HG03135 (cell line): ENCODE data around the gene FAM83B.
"Not testable (repeated sequence)": the region's sequence is repeated elsewhere in the genome, so short reads cannot be mapped to it uniquely, and the experiment has no call there.

Source experiments
- ATAC-seq: cut with Tn5 transposase; IDR thresholded peaks from one replicate; pipeline ENCODE4 v1.9.1; 2021; ENCODE audit warnings: mild to moderate bottlenecking, moderate library complexity; ENCODE audit not compliant: unreplicated experiment

FAM83B gene, protein sequence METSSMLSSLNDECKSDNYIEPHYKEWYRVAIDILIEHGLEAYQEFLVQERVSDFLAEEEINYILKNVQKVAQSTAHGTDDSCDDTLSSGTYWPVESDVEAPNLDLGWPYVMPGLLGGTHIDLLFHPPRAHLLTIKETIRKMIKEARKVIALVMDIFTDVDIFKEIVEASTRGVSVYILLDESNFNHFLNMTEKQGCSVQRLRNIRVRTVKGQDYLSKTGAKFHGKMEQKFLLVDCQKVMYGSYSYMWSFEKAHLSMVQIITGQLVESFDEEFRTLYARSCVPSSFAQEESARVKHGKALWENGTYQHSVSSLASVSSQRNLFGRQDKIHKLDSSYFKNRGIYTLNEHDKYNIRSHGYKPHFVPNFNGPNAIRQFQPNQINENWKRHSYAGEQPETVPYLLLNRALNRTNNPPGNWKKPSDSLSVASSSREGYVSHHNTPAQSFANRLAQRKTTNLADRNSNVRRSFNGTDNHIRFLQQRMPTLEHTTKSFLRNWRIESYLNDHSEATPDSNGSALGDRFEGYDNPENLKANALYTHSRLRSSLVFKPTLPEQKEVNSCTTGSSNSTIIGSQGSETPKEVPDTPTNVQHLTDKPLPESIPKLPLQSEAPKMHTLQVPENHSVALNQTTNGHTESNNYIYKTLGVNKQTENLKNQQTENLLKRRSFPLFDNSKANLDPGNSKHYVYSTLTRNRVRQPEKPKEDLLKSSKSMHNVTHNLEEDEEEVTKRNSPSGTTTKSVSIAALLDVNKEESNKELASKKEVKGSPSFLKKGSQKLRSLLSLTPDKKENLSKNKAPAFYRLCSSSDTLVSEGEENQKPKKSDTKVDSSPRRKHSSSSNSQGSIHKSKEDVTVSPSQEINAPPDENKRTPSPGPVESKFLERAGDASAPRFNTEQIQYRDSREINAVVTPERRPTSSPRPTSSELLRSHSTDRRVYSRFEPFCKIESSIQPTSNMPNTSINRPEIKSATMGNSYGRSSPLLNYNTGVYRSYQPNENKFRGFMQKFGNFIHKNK

DNA sequence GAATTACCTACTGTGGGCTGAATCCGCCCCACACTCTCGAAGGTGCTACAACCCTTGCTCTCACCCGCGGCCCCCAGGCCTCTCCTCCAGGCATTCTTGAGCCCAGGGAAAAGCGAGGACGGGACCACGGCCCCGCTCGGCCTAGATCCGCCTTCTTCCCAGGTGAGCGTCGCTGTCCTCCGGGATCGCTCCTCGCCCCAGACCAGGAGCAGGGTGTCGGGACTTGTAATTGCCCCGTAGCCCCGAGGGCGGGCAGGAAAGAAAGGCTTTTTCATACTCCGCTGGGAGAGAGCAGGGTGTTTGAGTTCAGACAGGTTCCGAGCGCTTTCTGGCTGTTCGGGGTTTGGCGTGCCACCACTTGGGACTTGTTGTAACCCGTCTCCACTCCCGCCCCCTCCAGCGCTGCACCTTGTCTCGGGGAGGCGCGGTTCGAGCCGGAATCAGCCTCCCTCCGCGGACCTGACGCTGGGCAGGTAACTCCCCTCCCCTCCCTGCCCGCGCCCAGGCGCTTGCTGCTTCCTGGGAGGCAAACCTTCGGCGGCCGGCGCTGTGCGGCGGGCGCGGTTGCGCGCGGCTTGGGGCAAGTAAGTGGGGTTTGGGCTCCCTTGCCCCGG lies at the start of gene FAM83B:
Gene FAM83B, plus strand, starts transcription at position 529 of the 614 bp plus-strand sequence. CDS start 23,476 bp downstream, outside the sequence.
- no peak for ATAC-seq

DNA sequence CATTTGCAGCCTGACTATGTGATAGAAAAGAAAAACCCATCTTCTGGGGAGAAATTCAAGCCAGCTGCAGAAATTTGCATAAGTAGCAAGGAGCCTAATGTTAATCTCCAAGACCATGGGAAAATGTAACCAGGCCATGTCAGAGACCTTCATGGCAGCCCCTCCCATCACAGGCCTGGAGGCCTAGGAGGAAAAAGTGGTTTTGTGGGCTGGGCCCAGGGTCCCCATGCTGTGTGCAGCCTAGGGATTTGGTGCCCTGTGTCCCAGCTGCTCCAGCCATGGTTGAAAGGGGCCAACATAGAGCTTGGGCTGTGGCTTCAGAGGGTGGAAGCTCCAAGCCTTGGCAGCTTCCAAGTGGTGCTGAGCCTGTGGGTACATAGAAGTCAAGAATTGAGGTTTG lies 49.7 kb upstream of the FAM83B start:
- not testable (repeated sequence) for ATAC-seq

DNA sequence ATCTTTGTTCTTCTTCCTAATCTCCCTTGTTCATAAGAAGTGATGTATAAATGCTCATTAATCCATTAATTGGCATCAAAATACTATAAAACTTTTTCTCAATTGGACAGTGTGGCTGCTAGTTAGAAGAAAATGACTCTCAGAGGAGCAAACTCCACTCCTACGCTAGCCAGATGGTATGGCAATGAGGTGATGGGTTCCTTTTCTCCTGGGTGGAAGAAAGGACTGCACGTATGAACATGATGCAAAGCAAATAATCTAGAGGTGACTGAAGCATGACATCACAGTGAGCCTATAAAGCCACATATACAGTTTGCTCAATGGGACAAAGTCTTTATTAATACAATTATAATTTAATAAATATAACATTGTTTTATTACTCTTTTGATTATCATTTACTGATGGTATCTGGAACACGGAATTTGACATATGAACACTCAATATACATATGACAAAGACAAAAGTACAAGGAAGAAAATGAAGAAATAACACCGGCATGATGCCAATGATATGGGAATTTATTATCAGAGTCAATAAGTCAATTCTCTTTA lies 46.4 kb upstream of the FAM83B start:
- ATAC-seq = no peak

DNA sequence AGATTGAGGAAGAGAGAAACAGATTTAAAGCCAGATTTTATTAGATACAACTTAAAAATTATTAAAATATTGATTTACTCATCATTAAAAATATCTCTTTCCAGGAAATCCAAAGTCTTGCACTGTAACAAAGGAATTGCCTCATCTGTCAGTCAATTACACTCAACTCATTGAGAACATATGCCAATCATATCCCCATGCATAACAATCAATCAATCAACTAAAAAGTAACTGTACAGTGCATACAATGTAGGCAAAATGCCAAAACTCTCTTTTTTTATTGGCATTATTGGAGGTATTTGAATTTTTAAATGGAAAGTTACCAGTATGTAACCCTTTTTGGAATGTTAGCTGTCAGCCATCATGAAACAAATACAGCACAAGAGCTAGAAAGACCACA lies 45.3 kb upstream of the FAM83B start:
- ATAC-seq = no peak

DNA sequence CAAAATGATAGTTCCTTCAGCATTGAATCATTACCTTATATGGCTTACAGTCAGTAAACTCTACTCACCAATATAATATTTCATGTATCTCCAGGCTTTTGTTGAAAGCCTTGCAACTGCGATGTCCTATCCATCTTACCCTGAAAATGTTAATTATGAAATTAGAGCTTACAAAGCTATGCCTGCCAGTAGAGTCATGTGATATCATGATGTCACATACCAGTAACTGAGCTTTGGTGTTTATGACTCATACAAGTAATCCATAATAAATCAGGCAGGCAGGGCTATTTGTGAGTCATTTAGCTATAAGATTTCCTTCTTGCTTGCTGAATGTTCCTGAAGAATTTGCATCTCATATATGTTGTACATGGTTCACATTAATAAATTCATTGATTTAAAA lies 44.9 kb upstream of the FAM83B start:
- no peak for ATAC-seq

DNA sequence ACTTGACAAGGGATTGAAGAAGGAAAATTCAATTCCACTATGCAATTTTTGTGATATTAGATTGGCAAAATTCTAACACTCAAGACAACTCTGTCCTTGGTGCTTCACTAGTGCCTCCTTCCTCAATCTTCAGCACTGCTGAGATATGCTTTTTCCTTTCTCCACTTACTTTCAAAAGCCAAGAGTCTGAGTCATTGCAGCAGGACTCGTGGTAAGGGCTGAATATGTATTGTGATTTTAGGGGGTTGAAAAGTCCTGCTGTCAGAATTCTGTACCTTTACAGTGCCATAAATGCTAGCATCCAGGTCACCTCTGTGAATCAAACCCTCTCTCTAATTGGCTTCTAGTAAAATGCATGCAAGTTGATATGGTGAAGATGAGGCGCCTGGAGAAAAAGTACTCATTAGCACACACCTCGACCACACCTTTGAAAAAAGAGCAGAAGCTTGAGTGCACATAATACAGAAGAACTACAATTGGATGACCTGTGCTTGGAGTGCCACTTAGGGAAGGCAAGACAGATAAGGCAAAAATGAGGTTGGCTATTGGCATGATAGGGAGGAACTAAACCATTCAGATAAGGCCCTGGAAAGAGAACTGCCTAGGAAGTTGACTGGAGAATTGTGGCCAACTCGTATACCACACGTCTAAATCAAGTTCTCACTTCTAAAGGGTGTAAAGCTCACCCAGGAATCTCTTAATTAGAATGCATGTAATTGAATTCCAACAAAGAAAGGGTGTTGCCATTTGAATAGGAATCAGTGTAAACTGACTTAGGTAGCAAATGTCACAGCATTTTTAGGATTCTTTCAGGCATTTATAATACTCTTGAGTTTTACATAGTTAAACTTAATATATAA lies 43.6 kb upstream of the FAM83B start:
- ATAC-seq = no peak

DNA sequence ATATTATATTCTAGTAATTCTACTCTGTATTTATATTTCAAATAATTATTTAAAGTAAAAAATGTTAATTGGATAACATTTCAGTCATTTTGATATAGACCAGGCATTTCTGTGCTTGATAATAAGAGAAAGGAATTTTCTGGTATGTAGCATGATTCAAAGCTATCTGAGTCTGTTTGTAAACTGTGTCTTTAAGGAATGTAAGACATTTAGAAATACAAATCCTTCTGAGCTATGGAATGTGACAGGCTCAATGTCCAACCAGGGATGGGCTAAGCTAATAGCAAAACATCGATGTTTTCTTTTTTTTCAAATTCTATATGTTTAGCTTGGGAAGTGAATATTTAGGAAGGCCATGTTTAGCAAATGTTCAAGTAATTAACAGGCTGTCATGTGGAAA lies 41.5 kb upstream of the FAM83B start:
- ATAC-seq = no peak

DNA sequence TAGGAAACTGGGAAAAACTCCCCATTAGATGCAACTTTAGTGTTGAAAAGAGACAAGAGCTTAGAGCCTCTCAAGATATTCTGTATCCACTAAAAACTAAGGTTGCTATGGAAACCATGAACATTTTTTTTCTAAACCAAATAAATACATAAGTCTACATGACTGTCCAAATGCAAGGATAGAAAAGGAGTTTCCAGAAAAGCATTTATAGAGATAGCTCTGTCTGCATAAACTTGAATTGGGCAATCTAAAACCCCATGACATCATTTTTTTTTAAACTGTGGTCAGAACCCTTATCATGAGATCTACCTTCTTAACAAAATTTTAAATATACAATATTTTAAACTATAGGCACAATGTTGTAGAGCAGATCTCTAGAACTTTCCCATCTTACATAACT lies 36.4 kb upstream of the FAM83B start:
- ATAC-seq = no peak

DNA sequence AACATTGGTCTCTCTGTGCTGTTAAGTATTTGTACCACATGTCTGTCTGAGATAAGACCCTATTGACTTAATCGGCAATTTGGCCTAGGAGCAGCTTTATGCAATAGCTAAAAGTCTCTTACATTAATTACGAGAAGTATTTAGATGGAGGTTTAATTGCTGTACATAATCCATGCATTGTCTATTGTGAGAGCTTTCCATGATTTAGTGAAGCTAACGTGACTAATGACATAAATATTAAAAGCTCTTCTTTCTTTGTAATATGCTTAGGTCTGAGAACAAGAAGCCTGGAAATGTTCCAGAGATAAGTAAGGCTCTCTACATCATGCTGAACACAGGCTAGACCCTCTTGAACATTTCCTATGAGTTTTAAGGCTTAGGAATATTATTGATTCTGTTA lies 32.7 kb upstream of the FAM83B start:
- ATAC-seq = no peak

DNA sequence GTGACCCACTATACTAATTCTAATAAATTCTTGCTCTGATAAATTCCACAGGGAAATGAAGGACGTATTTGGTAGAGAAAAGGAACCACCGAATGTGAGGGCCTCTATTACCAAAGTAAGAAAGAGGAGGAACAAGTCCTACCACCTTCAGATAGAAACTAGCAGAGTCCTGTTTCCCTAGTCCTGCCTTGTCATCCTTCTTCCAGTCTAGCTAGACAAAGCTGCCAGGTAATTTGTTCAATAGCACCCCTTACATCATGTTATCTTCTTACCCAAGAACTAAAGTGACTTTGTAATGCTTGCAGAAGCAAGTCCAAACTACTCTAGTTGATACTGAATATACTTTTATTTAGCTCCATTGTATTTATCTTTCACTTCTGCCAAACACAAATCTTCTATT lies 29.3 kb upstream of the FAM83B start:
- ATAC-seq = no peak

DNA sequence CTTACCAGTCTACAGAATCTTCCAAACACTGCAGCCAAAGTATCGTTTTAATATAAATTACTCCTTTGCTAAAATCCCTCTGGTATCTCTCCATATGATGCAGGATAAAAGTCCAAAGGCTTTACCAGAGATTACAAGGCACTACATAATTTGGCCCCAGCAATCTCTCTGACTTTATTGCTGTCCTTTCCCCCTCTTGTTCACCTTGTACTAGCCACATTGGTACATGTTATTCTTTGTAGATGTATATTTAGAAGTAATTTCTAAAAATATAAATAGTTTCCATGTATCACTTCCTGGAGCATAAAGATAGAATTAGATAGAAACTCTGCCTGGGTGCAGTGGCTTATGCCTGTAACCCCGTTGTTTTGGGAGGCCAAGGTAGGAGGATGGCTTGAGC lies 28.7 kb upstream of the FAM83B start:
- ATAC-seq = no peak

DNA sequence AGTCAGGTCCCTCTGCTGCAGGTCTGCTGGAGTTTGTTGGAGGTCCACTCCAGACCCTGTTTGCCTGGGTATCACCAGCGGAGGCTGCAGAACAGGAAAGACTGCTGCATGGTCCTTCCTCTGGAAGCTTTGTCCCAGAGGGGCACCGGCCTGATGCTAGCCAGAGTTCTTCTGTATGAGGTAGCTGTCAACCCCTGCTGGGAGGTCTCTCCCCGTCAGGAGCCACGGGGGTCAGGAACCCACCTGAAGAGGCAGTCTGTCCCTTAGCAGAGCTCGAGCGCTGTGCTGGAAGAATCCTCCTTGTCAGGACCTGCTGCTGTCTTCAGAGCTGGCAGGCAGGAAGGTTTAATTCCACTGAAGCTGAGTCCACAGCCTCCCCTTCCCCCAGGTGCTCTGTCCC lies 22.3 kb upstream of the FAM83B start:
- ATAC-seq = not testable (repeated sequence)

DNA sequence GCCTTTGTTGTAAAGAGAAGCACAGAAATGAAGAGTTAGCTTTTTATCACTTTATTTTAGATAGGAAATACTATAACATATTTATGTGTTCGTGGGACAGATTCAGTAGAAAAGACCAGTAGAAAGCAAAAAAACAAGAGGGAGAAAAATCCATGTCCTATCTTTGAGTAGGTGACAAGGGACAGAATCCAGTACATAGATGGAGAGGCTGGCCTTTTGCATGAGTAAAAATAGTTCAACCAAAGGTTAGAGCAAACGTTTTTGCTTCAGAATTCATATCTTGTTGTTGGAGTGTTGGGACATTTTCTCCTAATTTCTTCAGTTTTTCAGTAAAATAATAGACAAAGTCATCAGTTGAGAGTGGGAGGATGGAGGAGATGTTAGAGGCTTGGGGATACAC lies 19.6 kb upstream of the FAM83B start:
- ATAC-seq = no peak

DNA sequence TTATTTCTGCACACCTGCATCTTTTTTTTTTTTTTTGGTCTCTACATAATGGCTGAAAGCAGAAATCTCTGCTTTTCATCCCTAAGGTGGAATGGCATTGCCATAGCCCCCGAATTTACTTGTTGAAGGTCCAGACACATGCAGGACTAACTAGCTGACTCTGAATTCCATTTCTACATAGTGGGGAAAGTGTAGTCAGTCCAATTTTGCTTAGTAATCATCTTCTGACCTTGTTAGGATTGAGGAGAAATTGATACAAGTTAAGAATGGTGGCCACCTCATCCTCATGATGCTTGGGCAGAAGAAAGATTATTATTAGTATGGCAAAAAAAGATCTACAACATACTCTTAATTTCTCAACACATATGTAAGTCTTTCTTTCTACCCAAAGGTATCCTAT lies 16.4 kb upstream of the FAM83B start:
- ATAC-seq = no peak

DNA sequence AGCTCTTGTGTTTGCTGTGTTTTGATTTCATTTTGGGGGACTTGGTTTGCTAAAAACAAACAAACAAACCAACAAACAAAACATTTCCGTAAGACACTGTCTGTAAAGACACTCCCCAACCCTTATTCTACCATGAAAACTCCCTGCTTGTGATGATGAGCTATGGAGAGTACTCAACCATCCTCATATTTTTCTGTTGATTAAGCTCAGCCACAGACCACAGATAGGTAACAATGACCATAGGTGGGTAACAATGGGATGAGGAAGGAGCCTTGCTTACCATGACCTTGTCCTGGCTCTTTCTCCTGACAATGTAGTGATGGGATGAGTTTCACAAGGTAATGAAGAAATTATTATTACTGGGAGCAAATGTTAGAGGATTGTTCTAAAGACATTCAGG lies 11.4 kb upstream of the FAM83B start:
- ATAC-seq = no peak

DNA sequence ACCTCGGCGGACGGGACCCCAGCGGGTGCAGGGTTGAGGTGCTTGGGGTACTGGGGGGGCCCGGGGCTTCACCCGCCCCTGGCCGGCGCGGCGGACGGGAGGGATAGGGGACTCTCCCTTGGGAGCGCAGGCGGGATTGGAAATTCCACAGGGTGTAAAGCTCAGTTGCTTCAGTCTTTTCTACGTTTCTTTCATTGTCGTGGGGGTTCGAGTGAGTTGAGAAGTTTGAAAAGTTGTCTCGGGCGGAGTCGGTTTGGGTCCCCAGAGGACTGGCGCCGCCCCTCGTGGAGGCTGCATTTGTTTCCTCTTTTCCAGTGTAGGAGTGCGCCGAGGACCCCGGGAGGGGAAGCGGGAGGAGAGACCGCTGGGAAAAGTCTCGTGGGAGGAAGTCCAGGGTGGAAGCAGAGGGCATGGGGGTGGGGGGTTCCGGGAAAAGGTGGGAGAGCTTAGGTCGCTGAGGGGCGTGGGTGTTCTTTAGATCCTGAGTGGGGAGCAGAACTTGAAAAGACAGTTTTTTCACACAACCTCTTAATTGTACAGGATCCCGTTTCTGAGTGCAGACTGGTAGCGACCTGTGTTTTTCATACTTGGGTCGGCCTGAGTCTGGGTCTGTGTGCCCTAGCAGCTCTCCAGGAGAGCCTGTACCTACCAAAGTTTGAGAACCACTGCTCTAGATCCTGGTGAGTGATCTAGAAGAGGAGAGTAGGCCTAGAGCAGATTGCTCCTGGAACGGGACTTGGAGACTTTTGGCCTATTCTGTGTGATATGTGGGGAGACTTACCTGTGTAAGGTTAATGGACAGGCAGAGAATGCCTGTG lies 495 bp downstream of the FAM83B start:
- no peak for ATAC-seq

DNA sequence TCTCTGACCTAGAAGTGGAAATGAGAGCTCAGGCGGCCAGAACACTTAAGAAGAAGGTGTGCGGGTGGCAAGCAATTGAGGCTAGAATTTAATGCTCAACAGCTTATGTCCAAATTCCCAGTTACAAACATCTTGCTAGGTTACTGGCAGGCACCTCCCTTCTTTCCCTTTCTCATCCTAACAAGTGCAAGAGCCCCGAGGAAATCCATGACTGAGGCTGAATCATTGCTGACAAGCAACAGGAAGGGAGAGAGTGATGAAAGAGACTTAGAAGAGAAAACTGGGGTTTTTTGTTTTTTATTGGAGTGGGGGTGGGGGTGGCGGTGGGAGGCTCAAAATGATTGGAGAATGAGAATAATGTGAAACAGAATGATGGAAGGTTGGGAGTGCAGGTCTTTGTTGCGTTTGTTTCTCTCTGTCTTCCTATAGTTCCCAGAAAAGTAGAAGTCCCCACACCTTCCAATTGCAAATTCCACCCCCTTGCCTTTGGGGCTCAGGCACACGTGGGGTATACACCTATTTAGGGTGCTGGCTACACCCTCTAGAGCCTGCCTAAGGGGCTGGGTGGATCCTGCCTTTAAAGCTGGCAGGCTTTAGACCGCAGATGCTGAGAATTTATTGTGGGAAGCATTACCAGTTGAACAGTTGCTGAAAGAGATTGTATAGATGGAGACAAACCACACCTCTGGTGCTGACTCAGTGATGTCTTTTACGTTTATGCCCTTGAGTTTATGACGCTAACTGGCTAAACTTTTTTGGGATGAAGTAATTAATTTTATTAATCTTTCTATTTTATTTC lies 1.4 kb downstream of the FAM83B start:
- ATAC-seq = no peak

DNA sequence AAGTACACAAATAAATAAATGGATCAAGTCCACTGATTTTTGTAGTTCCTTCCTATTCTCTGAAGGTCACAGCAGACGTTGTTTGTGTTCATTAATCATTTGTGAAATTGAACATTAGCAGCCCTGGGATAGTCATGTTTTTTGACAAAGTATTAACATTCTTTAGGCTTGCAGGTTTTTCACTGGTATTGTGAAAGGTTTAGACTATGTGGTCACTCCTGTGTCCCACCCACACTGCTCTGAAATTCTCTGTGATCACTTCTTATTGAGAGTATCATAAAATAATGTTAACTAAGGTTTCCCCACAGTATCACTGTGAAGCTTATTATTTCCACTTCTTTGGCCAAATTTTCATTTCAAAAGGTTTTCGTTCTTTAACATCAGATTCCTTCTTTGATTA lies 3.5 kb downstream of the FAM83B start:
- no peak for ATAC-seq

DNA sequence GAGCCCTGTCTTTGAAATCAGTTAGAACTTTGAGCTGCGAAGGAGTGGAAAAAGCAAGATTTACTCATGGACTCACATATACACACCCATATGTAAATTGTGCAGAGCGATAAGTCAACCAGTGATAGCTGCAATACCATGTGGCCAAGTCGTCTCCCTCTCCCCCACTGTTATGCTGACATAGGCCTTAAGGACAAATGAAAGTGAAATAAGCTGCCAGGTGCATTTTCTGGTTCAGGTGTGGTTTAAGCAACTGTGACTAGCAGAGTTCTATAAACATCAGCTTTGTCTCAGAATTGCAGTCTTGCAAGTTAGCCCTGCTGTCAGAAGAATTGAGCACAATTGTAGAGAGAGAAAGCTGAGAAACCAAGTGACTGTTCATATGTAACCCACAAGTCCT lies 9.6 kb downstream of the FAM83B start:
- ATAC-seq = no peak
